AG08396 (cell line): ENCODE data around the gene XXYLT1.
"Not testable (repeated sequence)": the region's sequence is repeated elsewhere in the genome, so short reads cannot be mapped to it uniquely, and the experiment has no call there.

Experiments
- DNase-seq: peaks from one replicate; pipeline ENCODE4 v3.0.0; 2012; ENCODE audit warnings: low spot score, mixed read lengths

Gene XXYLT1

GRCh38 chr3:195207731-195208130, 63.2 kb downstream of the XXYLT1 start:
- no peak for DNase-seq

GRCh38 chr3:195207056-195207455, 63.9 kb downstream of the XXYLT1 start:
- DNase-seq, result no peak

- DNase-seq, result no peak
These were observed 66.4 kb downstream of the XXYLT1 start for GRCh38 chr3:195204360-195205163.

DNA sequence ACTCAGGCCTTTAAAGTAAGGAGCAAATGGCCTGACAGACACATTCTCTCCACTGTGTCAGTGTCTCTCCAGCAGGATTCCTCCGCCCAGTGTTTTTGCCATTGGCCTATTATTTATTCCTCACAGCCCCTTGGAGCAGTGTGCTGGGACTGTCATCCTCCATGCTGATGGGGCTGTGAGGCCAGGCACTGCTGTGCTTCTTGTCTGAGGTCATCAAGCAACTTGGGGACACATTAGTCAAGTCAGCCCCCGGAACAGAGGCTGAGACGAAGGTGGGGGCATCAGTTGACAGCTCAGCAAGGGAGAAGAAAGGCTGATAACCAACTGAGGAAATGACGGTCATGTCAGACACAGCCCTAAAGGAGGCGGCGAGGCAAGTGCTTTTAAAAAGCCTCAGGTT, 67.4 kb downstream of the XXYLT1 start:
- no peak for DNase-seq

DNA sequence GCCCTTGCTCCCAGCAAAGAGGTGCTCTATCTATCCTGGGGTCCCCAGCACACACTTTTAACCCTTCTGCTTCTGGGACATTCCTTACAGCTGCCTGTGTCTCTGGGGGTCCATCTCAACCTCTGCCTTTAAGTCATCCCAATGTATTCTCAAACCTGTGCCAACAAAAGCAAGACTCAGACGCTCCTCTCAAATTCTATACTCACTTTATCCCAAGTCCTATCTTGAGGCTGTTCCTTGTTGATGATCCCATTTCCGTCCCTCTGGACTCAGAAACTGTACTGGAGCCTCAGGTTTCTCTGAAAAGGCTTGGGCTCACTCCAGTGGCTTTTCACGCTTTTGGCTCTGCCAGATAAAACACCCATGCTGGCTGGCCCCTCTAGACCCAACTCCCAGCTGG, 69.7 kb downstream of the XXYLT1 start:
- DNase-seq, result no peak

- no peak for DNase-seq
These were observed 70.7 kb downstream of the XXYLT1 start for GRCh38 chr3:195200010-195200822.

GRCh38 chr3:195198426-195199346, 72.3 kb downstream of the XXYLT1 start:
- no peak for DNase-seq

GRCh38 chr3:195197765-195198425, 73.1 kb downstream of the XXYLT1 start:
- DNase-seq, result peak; percentile 44

- DNase-seq, result peak; percentile 40
These were observed 74.7 kb downstream of the XXYLT1 start for GRCh38 chr3:195196266-195196665.

DNA sequence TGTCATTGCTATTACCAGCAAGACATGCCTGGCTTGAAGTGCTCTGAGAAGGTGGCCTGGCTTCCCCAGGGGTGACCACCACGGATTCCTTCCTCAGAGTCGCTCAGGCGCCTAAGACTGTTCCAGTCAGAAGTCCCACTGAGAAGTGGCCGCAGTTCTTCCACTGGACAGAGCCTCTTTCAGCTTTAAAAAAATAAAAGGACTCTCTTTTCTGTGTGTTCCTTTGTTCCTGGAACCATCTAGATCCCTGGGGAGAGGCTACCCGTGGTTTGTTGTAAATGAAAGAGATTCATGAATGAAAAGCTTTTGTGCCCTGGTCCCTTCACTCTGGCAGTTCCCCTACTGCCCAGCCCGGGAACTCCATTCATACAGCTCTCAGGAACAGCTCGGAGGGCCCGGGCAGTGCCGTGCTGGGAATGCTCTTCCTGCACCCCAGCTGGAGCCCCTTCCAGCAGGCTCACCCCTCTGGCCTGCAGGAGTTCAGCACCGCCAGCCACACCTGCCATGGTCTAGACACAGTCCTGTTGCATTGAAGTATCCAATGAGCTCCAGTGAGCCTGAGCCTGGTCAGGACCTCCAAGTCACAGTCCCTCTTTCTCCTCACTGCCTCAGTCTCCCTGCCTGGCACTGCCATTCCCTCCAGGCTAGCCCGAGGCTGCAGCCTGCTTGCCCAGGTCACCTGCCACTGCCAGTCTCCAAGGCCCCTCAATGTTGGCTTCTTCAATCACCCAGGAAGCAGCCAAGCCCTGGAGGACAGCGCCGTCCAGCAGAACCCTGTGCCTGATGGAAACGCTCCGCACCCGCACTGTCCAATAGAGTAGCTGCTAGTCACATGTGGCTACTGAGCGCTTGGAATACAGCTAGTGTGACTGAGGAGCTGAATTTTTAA, 75.4 kb downstream of the XXYLT1 start:
- no peak for DNase-seq

DNA sequence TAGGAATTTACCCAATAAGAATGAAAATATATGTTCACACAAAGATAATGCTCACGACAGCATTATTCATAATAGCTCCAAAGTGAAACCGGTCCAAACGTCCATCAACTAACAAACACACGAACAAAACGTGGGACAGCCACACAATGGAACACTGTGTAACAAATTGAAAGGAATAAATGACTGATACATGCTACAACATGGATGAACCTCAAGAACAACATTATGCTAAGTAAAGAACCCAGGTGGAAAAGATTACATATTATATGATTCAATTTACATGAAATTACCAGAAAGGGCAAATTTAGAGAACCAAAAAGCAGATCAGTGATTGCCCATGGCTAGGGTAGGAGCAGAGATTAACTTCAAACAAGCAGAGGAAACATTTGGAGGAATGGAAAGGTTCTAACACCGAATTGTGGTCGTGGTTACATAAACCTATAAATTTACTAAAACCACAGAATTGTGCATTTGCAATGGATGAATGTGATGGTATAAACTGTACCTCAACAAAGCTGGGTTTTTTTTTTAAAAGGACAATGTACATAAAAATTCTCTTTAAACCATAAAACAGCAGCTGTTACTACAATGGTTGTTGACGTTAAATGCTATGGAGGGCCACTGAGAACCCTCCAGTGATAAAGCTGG, 76.3 kb downstream of the XXYLT1 start:
- DNase-seq, result no peak

- DNase-seq, result no peak
These were observed 79.4 kb downstream of the XXYLT1 start for GRCh38 chr3:195191580-195191979.

DNA sequence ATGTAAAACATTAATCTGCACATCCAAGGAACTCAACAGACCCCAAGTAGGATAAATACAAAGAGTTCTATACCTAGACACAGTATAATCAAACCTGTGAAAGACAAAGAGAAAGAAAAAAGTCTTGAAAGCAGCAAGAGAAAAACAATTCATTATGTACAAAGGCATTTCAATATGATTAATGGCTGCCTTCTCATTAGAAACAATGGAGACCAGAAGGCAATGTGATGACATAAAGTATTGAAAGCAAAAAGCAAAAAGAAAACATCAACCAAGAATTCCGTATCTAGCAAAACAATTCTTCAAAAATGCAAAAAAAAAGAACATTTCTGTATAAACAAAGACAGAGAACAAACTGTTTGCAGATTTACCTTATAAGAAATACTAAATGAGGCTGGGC, 81.1 kb downstream of the XXYLT1 start:
- no peak for DNase-seq

GRCh38 chr3:195188426-195188927, 82.5 kb downstream of the XXYLT1 start:
- no peak for DNase-seq

DNA sequence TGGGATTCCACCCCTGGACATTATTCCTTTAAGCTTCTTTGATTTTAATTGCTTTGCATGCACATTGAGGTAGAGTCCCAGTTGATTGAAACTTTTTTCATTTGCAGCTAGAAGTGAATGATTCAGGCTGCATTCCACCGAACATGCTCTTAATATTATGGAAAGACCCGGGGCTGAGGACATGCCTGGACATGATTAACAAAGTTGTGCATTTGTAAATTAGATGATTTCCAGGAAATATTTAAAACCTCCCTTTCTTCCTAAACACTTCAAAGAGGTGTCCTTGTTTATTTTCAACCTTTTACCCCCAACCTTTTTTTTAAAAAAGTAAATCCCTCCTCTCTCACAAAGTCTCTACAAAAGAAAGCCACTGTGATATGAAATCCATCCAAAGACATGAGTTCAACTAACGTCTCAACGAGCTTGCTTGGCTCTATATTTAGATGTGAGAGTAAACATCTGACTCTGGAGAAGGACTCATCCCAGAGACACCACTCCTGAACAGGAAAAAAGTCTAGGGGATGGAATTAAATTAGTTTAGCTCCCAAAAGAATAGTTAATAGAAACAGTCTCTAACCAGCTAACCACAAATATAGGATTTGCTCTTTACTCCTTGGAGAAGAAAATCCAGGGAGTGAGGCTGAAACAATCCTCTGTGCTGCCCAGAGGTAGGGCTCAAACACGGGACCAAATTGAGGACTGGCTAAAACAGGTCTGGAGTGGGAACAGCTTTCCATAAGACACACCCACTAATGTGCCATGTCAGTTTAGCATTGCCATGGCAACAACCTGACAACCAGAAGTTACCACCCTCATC, 83.1 kb downstream of the XXYLT1 start:
- peak; percentile 38 for DNase-seq

GRCh38 chr3:195186710-195187047, 84.3 kb downstream of the XXYLT1 start:
- DNase-seq, result not testable (repeated sequence)

DNA sequence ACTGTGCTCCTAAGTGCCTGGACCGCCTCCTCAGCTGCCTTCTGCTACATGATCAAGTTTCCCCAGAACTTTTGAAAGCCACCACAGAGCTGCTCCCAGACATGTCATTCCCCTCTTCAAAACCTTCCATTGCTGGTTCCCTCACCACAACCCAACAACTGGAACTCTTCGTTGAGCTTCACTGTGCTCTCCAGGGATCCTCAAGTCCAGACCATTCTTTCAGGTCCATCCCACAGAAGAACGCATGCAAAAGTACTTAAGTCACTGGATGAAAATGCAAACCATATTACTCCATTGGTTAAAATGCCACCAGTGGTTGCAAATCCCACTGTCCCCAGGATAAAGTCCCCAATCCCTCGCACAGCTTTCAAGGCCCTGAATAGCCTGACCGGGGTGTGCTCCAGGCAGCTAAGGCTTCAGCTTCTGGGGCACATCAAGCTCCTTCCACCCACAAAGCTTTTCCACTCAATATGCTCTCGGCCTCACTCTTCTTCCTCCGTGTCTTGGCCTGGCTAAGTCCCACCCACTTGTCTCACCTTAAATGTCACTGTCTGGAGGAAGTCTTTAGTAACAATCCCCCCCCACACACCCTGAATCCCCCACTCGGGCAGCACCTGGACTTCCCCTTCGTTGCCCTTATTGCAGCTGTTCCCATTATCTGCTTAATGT, 84.8 kb downstream of the XXYLT1 start:
- no peak for DNase-seq

GRCh38 chr3:195185583-195185982, 85.4 kb downstream of the XXYLT1 start:
- no peak for DNase-seq
